IPS-15b (cell line): ENCODE measurements around the gene ACP3.

Experiments
- H3K27me3 ChIP-seq: one replicate; pipeline ENCODE4 v1.6.1; 2013; ENCODE audit warnings: low read length; ENCODE audit not compliant: control insufficient read depth, insufficient read depth
- H3K36me3 ChIP-seq: one replicate; pipeline ENCODE4 v1.6.1; 2013; ENCODE audit warnings: low read length; ENCODE audit not compliant: control insufficient read depth, insufficient read depth
- H3K4me1 ChIP-seq: one replicate; pipeline ENCODE4 v1.6.1; 2013; ENCODE audit warnings: mild to moderate bottlenecking, low read length; ENCODE audit not compliant: control insufficient read depth, insufficient read depth
- H3K4me3 ChIP-seq: one replicate; pipeline ENCODE4 v1.5.1; 2013; ENCODE audit warnings: low read depth, low read length
- H3K9ac ChIP-seq: one replicate; pipeline ENCODE4 v1.6.1; 2013; ENCODE audit warnings: low read depth, mild to moderate bottlenecking, low read length
- H3K9me3 ChIP-seq: one replicate; pipeline ENCODE4 v1.6.1; 2013; ENCODE audit warnings: mild to moderate bottlenecking, low read length; ENCODE audit not compliant: control insufficient read depth, insufficient read depth

ACP3 gene, protein sequence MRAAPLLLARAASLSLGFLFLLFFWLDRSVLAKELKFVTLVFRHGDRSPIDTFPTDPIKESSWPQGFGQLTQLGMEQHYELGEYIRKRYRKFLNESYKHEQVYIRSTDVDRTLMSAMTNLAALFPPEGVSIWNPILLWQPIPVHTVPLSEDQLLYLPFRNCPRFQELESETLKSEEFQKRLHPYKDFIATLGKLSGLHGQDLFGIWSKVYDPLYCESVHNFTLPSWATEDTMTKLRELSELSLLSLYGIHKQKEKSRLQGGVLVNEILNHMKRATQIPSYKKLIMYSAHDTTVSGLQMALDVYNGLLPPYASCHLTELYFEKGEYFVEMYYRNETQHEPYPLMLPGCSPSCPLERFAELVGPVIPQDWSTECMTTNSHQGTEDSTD

DNA sequence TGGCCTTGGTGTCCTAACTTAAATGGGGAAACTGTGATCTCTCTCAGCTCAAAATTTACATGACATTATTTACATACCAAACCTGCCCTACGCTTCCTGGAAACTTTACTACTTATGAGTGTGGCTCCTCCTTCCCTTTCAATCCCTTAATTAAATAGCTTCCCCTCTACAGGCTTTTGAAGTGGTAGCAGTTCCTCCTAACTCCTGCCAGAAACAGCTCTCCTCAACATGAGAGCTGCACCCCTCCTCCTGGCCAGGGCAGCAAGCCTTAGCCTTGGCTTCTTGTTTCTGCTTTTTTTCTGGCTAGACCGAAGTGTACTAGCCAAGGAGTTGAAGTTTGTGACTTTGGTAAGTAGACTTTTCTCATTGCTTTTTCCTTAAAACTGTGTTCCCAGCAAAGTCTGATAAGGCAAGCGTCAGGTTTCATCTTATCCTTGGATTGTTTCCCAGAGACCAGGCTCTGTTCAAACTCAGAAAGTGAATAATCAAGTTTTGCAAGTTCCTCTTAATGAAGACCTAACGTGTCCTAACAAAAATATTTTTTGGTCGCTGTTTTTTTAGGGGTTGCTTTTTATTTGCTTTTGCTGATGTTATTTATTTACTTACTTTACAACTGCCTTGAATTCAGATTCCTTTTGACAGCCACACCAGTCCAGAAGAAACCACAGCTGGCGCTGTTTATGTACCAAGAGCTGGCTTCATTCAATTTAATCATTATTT, at the start of gene ACP3:
Gene ACP3, plus strand, starts transcription at position 179 of the 720 bp plus-strand sequence. Its CDS starts 50 bp downstream, at position 229.
- Histone ChIP-seq H3K36me3 (no peaks in the 10 kb centered on the region), H3K9ac (no peak within 1 kb of the TSS), H3K4me3 (no peak within 1 kb of the TSS), H3K9me3 (no peaks in the 10 kb centered on the region), H3K4me1 (peaks cover 12% of the 10 kb centered on the region), H3K27me3 (no peaks in the 10 kb centered on the region)

DNA sequence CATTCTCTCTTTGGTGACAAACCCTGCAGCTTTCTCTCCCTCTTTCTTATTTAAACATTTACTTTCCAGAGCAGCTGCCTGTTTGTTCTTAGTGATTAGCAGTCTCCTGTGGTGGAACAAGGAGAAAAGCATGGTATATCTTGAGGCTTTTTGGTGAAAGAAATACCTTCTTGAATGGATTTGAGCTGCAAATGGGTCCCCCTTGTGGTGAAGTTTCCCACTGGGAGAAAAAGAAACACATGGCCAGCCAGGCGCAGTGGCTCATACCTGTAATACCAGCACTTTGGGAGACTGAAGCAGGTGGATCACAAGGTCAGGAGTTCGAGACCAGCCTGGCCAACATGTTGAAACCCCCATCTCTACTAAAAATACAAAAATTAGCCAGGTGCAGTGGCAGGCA, 48.3 kb upstream of the ACP3 start:
- Histone ChIP-seq H3K36me3 (no peaks in the 10 kb centered on the region), H3K27me3 (no peaks in the 10 kb centered on the region), H3K4me1 (peaks cover 4% of the 10 kb centered on the region), H3K4me3 (no peak overlapping the region), H3K9ac (no peak overlapping the region), H3K9me3 (no peaks in the 10 kb centered on the region)

DNA sequence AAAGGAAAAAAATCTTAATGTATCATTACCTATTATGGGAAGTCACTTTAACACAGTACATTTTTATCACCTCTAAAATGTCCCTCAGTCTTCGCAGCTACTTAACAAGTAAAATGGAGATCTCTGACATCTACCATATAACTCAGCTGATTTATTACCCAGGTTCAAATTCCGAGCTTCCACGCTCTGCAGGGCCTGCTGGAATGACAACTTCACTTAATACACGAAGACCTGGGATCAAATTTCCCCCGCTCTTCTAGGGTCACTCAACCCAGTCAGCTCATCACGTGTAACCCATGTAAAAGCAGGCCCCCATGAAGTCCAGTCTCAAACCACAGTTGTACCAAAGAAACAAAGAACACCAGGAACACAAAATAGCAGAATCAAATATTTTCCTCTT, 44.2 kb upstream of the ACP3 start:
- Histone ChIP-seq H3K9me3 (peaks cover 3% of the 10 kb centered on the region), H3K9ac (no peak overlapping the region), H3K4me3 (no peak overlapping the region), H3K36me3 (no peaks in the 10 kb centered on the region), H3K4me1 (no peaks in the 10 kb centered on the region), H3K27me3 (no peaks in the 10 kb centered on the region)

DNA sequence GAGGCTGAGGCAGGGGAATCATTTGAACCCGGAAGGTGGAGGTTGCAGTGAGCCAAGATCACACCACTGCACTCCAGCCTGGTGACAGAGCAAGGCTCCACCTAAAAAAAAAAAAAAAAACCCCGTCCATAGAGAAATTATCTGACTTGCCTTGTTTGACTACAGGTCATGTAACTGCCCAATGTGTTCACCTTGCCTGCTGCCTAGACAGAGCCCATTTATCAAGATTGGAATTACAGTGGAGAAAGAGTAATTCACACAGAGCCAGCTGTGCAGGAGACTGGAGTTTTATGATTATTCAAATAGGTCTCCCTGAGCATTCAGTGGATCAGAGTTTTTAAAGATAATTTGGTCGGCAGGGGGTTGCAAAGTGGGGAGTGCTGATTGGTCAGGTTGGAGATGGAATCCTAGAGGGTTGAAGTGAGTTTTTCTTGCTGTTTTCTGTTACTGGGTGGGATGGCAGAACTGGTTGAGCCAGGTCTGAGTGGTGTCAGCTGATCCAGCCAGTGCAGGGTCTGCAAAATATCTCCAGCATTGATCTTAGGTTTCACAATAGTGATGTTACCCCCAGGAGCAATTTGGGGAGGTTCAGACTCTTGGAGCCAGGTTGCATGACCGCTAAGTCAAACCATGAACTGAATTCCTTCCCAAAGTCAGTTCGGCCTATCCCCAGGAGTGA, 40.8 kb upstream of the ACP3 start:
- Histone ChIP-seq H3K36me3 (no peaks in the 10 kb centered on the region), H3K4me3 (no peak overlapping the region), H3K9me3 (peaks cover 4% of the 10 kb centered on the region), H3K9ac (no peak overlapping the region), H3K4me1 (no peaks in the 10 kb centered on the region), H3K27me3 (no peaks in the 10 kb centered on the region)

DNA sequence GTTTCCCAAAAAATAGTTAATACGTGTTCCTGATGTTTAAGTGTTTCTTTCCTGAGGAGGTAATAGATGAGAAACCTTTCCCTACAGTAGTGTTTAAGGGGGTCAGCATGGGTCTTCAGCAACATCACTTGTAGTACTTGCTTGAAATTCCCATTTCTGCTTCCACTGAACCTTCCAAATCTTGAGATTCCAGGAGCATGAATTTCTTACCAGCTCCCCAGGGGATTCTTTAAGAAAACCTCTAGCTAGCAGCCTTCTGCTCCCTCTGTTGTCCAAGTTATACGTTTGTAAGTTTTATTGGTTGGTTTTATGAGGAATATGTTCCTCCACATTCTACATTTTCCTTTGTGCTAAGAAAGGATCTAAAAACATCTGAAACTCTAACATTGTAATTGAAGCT, 38.2 kb upstream of the ACP3 start:
- peaks cover 5% of the 10 kb centered on the region for H3K4me1 ChIP-seq
- H3K4me3 ChIP-seq, result no peak overlapping the region
- H3K27me3 ChIP-seq, result no peaks in the 10 kb centered on the region
- peaks cover 4% of the 10 kb centered on the region for H3K9me3 ChIP-seq
- no peak overlapping the region for H3K9ac ChIP-seq
- H3K36me3 ChIP-seq, result no peaks in the 10 kb centered on the region

DNA sequence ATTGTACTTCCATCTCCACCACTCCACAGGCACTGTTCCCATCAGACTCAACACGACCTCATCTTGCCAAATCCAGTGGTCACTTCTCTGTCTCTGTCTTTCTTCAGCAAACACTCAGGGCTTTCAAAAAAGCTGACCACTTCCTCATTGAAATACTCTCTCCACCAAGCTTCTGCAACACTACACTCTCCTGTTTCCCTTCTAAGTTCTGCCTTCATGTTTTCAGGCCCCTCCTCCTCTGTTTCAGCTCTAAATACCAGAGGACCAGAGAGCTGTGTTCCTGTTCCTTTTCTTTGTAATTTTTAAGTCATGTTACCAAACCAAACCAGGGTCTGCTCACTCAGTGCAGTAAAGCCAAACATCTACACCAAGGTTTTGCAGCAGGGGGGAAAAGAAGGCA, 33.8 kb upstream of the ACP3 start:
- Histone ChIP-seq H3K4me1 (peaks cover 27% of the 10 kb centered on the region), H3K9me3 (no peaks in the 10 kb centered on the region), H3K27me3 (no peaks in the 10 kb centered on the region), H3K4me3 (no peak overlapping the region), H3K36me3 (no peaks in the 10 kb centered on the region), H3K9ac (peak overlapping the region; percentile 51)

DNA sequence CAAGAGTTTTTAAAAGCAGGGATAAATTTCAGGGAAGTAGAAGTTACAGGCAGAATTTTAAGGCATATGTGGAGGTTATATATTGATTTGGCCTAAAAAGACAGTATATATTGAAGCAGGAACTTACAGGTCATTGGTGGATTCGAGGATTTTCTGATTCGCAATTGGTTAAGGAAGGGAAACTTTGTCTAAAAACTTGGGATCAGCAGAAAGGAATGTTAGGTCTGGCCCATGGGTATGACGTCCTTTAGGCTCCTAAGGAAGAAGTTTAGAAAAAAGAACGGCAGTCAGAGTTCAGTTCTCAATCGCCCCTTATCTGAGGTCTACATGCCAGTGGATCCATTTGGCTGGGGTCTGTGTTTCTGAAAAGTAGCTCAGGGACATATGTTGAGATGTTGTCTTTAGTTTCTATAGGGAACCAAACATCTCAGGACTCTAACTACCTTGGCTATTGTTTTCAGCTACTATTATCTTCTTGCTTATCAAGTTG, 33.2 kb upstream of the ACP3 start:
- H3K9me3 ChIP-seq, result no peaks in the 10 kb centered on the region
- no peaks in the 10 kb centered on the region for H3K27me3 ChIP-seq
- H3K4me1 ChIP-seq, result peaks cover 27% of the 10 kb centered on the region
- H3K4me3 ChIP-seq, result no peak overlapping the region
- H3K9ac ChIP-seq, result peak overlapping the region; percentile 51
- no peaks in the 10 kb centered on the region for H3K36me3 ChIP-seq

DNA sequence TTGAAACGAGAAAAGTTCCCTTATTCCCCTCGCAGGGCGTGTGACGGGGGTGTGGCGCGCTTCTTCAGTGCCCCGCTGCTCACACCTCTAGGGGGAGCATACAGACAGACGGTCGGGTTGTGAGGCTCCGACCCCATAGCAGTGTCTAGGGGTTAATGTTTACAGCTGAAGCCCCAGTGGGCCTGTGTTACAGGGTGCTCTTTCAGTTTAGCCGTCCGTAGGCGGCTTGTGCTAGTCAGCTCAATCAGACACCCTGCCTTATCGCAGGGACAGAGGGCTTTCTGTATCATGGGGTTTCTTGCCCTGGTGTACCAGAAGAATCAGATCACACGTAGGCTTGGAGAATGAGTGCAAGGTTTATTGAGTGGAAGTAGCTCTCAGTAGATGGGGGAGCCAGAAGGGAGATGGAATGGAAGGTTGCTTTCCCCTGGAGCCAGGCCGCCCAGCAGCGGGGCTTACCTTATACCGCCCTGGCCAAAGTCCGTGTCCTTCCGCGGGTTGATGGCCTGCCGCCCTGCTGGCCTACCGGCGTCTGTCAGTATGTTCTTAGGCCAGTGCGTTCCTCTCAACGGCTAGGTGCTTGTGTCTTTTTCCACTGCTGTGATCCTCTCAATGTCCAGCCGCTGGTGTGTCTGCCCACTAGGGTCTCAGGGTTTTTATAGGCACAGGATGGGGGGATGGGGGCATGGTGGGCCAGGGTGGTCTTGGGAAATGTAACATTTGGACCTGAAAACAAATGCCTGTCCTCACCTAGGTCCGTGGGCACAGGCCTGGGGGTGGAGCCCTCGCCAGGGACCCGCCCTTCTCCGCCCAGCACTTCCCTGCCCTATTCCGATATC, 32.2 kb upstream of the ACP3 start:
- Histone ChIP-seq H3K36me3 (no peaks in the 10 kb centered on the region), H3K4me1 (peaks cover 27% of the 10 kb centered on the region), H3K27me3 (no peaks in the 10 kb centered on the region), H3K4me3 (peak overlapping the region; percentile 51), H3K9me3 (no peaks in the 10 kb centered on the region), H3K9ac (peak overlapping the region; percentile 47)

DNA sequence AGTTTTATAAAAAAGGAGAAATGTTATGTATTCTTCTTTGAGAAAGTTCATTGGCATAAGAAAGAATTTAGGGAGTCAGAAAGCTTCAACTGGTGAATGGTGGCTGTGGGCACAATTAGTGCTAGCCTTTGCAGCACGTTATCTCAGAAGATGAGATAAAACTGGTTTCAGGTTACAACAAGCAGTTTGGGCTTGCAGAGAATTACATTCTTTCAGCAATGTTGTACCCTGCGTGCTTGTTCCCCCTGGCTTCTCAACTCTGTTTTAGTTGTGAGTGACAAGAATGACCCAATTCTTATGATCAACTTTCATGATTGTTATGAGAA, 31.6 kb upstream of the ACP3 start:
- Histone ChIP-seq H3K9me3 (no peaks in the 10 kb centered on the region), H3K9ac (no peak overlapping the region)

DNA sequence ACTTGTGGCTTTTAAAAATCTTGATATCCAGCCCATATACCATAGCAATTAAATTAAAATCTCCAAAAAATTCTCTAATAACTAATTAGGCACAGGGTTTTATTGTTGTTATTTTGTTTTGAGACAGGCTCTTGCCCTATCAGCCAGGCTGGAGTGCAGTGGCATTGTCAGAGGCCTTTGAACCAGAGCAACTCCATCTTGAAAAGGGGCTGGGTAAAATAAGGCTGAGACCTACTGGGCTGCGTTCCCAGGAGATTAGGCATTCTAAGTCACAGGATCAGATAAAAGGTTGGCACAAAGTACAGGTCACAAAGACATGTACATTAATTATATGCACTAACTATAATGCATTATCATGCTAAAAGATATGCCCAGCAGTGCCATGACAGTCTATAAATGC, 31.2 kb upstream of the ACP3 start:
- Histone ChIP-seq H3K27me3 (no peaks in the 10 kb centered on the region), H3K9ac (no peak overlapping the region), H3K4me1 (peaks cover 27% of the 10 kb centered on the region), H3K36me3 (no peaks in the 10 kb centered on the region), H3K4me3 (no peak overlapping the region), H3K9me3 (no peaks in the 10 kb centered on the region)

More for the DNA sequence above, 31.6 kb upstream of the ACP3 start:
- peaks cover 27% of the 10 kb centered on the region for H3K4me1 ChIP-seq
- H3K4me3 ChIP-seq, result peak overlapping the region; percentile 11
- H3K36me3 ChIP-seq, result no peaks in the 10 kb centered on the region
- no peaks in the 10 kb centered on the region for H3K27me3 ChIP-seq

DNA sequence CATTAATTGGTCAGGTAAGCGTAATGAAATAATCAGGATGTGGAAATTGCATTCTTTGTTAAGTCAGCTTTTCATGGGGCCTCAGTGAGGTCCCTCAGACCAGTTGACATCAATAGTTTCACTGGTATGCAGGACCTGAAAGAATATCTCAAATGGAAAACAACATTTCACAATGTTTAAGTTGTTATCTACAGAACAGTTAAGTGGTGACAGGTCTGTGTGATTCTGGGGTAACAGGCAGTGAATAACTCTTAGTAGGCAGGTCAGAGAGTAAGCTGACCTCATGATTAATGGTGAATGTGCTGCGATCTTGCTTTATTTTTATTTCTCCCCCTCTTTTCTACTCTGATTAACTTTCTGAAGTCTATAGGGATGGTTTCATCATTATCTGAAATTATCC, 28.9 kb upstream of the ACP3 start:
- no peak overlapping the region for H3K4me3 ChIP-seq
- no peaks in the 10 kb centered on the region for H3K9me3 ChIP-seq
- no peaks in the 10 kb centered on the region for H3K27me3 ChIP-seq
- peaks cover 27% of the 10 kb centered on the region for H3K4me1 ChIP-seq
- H3K36me3 ChIP-seq, result no peaks in the 10 kb centered on the region
- H3K9ac ChIP-seq, result no peak overlapping the region
